ENCODE data around the gene CDH13.

CDH13 gene

GRCh38 chr16:83201748-83202147, 575.0 kb downstream of the CDH13 start:
- no peak for DNase-seq

DNA sequence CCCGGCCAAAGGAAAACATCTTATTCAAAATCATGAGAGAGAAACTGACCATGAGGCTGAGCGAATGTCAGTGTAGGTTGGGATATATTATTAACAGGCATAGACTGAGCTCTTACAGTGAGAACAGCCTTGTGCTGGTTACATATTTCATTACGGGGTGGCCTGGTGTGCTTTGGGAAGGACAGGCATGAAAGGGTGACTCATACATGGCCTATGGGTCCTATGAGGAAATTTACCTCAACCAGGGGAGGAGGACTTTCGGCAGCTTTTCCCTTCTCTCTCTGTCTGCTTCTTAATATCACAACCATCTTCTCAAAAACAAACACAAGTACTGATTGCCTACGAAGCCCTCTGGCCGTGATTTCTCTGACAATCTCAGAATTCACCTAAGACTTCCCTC, 579.1 kb downstream of the CDH13 start:
- DNase-seq: no peak

GRCh38 chr16:83206426-83206825, 579.7 kb downstream of the CDH13 start:
- no peak for DNase-seq

DNA sequence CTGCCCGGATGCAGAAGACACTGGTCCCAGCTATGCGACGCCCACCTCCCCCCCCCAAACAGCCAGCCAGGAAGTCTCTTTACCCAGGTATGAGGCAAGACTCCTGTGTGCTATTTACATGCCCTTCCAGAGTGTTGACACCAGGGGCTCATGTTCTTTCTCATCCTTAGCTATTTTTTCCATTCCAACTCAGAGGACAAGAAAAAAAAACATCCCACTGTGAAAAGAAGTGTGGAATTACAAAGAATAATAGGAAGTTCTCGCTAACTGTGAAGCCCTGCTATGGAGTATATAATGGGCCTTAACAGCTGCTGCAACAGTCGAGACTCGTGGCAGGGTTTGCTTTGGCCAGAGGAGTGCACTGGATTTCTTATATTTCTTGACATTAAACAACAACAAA, 584.9 kb downstream of the CDH13 start:
- DNase-seq: no peak

GRCh38 chr16:83212301-83212841, 585.6 kb downstream of the CDH13 start:
- no peak for DNase-seq

GRCh38 chr16:83214671-83215070, 587.9 kb downstream of the CDH13 start:
- no peak for DNase-seq

DNA sequence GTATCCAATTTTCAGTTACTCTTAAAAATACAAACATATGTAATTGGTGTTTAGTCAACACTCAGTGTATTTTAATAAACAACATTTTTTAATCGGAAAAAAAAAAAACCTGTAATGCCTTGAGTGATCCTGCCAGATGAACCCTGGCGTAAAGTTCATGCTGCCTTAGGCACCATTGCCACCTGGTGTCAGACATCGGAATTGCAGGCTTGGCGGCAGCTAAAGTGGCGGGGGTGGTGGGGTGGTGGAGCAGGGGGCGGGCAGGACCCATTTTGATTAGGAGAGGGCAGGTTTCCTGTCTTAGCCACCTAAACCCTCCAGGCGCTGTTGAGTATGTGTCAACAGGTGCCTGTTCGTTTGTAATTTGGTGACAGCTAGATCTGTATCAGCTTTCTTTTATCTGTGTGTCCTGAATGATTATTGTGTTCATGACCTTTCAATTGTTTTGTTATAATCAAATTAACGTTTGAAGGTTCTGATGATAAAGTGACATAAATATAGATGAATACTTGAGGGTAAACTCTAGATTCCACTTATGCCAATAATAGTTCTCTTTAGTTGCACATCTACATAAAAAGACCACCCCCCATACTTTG, 588.7 kb downstream of the CDH13 start:
- DNase-seq: peak; percentile 43

DNA sequence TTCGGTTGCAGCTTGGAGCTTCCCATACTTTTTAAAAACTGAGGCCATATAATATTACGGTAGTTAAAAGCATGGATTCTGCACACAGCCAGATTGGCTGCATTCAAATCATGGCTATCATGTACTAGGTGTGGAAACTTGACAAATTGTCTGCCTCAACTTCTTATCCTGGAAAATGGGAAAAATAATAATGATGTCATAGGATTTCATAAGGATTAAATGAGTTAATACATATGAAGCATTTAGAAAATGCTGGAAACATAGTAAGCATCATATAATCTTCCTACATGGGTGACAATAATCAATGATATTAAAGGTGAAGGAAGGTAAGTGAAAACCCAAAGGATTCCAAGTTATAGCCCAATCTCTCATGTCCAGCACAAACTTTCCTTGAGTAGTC, 592.5 kb downstream of the CDH13 start:
- no peak for DNase-seq

DNA sequence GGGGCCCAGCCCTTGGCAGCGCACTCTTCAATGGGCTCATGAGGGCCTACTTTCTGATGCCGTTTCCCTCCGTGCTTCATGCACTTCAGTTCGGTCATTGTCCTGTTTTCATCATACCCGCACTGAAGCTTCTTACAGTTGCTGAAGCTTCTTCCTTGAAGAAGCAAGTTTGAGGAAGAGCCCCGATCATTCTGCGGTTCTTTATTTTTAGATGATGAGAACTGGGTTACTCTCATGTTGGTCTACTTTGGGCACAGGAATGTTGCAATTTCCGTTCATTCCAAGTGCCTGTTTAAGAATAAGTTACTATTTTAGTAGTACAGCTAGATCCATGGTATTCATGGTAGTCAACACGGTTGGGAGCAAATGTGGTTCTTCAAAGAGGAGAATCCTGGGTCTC, 593.3 kb downstream of the CDH13 start:
- DNase-seq: no peak

GRCh38 chr16:83224642-83225041, 597.9 kb downstream of the CDH13 start:
- DNase-seq: no peak

DNA sequence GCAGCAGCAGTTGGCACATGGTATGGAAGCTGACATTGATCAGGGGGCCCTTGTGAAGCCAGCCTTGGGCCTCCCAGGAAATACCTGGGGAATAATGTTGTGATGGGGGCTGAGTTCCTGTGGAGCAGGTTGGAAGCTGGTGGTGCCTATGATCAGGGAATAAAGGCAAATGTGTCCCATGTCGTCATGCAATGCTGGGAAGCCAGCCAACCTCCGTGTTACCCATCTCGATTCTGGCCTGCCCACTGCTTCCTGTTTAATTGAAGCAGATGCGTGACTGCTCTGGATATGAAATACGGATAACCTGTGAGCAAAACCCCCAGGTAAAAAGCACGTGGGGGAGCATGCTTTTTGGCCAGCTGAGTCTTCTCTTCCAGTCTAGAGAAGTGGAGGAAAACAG, 600.6 kb downstream of the CDH13 start:
- no peak for DNase-seq

- no peak for DNase-seq
These were observed 605.0 kb downstream of the CDH13 start for GRCh38 chr16:83231729-83232128.

- DNase-seq: no peak
These were observed 606.4 kb downstream of the CDH13 start for GRCh38 chr16:83233153-83233552.

- no peak for DNase-seq
These were observed 612.4 kb downstream of the CDH13 start for GRCh38 chr16:83238949-83239691.

- no peak for DNase-seq
These were observed 617.3 kb downstream of the CDH13 start for GRCh38 chr16:83244057-83244456.

- DNase-seq: no peak
These were observed 618.3 kb downstream of the CDH13 start for GRCh38 chr16:83245061-83245460.

- DNase-seq: no peak
These were observed 621.1 kb downstream of the CDH13 start for GRCh38 chr16:83247767-83248372.

- DNase-seq: no peak
These were observed 622.1 kb downstream of the CDH13 start for GRCh38 chr16:83248735-83249463.

DNA sequence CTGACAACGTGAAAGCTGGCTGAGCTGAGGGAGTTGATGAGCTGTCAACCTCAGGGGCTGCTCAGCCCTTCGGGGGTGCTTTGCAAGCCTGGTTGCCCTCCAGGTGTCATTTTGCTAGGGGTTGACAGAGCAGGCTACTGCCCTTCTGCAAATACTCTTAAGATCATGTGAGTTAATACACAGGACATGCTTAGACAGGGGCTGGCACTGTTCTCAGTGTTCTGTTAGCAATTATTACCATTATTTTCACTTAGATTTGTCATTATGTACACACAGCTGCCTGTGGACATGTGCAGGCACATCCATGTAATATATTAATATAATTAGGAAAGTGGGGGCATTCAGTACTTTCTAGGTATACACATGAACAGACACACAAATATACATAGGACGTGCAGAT, 626.8 kb downstream of the CDH13 start:
- no peak for DNase-seq

DNA sequence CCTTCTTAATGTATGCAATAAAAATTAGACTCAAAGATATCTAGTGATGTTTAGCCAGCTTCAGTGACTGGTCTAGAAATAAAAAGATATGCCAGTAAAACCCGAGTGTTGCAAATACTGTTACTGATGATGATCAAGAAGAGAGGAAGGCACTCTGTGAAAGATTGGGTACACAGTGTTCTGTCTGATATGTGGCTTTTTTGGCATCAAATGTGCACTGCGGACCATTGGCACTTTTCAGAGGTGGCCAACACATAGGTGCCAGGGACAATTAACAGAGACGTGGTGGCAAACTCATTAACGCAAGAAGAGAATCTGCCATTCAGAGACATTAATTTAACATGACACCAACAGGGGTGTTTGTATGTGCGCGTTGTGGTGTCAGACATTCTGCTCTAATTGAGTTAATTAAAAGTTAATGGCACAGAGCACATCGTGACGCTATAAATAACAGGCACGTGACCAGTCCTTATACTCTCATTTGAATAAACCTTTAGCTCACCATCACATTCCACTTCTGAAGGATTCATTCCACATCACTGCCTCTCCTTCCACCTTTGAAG, 631.7 kb downstream of the CDH13 start:
- no peak for DNase-seq

GRCh38 chr16:83266848-83267553, 640.2 kb downstream of the CDH13 start:
- DNase-seq: no peak

- no peak for DNase-seq
These were observed 641.4 kb downstream of the CDH13 start for GRCh38 chr16:83268169-83268568.
